Left renal cortex interstitium (tissue), 4 donors: ENCODE results near the gene SC5D. TPM values are rescaled to one million over a fixed set of nuclear protein-coding genes. Genes with fewer than 3 reads are reported as not detected.

Experiments used
- DNase-seq, 4 donors: peaks; one replicate each; pipeline ENCODE4 v3.0.0-alpha.2; 2013; ENCODE audit warnings: low read depth in 4 of 4, low spot score in 2 of 4, missing footprints in 1 of 4
- polyA plus RNA-seq, 4 donors: library from polyadenylated mRNA; unstranded; fragments of 120-200 nt; gene quantifications; one replicate each; pipeline ENCODE4 v1.2.1, GENCODE V29; 2013; ENCODE audit not compliant: insufficient read length in 4 of 4

The SC5D gene
- polyA plus RNA-seq, result 10 to 100 TPM; 56.5 to 67.3 (median 60.9) TPM

- DNase-seq, result peak; percentile 81 to 90 (median 85)
These were observed at the start of gene SC5D for GRCh38 chr11:121292495-121293287. SC5D (plus strand) TSS chr11:121292771; CDS start chr11:121303376, 10,605 bp downstream.

DNA sequence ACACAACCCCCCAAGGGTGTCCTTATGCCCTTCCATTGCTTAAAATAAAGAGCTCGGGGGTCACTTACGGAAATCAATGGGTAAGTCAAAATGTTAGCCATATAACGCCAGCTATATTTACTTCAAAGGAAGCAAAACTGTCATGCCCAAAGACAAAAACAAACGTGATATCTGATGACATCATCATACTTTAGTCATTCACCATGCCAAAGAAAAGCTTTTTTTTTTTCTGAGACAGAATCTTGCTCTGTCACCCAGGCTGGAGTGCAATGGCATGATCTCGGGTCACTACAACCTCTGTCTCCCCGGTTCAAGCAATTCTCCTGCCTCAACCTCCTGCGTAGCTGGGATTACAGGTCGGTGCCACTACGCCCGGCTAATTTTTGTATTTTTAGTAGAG lies 47.7 kb upstream of the SC5D start:
- DNase-seq, result no peak

DNA sequence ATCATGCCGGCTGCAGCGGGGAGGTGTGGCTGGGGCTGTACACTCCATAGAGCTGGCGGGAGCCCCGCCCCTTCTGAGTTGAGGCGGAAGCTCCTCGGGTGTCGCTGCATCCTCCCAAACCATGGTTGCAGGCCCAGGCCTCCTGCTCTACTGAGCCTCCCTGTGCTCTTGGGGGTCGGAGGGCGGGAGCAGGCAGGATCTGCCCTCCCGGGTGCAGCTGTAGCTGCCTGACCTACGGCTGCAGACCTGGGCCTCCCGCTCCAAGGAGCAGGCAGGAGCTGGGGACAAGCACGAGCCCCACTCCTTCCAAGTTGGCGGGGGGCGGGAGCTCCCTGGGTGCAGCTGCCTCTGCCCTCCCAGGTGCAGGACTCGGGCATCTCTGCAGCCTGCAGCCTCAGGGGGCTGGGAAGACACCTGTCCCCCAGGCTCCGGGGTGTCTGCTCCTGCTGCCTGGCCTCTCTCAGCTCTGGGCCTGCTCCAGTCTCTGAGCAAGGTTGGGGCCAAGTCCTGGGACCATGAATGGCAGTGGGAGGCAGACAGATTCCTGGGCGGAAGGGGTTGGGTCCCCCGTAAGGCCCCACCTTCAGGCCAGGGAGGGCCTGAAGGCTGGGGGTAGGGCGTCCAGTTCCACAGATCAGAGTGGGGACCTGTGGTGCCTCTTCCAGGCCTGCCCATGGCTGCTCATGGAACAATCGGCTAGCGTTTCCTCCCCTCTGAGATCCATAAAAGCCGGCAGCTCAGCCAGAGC lies 46.4 kb upstream of the SC5D start:
- no peak for DNase-seq

DNA sequence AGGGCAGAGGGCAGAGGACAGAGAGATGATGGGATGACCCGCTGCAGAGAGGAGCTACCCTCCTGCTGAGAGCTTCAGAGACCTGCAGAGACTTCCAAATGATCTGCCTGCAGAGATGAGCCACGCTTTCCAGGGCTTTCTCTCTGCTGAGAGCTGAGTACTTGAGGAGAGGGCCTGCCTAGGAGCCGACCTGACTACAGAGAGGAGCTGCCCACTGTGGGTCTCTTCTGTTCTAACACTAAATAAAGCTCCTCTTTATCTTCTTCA lies 45.9 kb upstream of the SC5D start:
- no peak for DNase-seq

GRCh38 chr11:121248496-121248895 lies 44.1 kb upstream of the SC5D start:
- DNase-seq, result no peak

DNA sequence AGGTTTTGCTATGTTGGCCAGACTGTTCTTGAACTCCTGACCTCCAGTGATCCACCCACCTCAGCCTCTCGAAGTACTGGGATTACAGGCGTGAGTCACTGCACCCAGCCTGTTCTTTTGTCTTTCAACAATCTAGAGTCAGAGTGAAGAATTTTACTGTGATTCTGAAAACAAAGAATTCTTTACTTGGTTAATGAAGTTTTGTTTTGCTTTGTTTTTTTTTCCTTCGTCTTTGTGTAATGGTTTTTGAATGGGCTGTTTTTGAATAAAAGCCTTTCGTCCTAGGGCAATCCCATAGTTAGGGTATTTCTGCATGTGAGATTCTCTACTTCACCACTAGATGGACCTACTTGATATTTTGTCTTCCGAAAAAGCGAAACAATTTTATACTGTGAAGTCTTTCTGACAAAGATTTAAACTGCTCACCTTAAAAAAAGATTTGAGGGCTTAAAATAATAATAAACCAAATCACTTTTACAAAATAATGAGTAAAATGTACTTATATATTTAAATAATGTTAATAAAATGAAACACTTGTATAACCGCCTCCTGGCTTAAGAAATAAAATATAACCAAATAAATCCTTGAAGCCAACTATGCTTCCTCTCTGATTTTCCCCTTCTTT lies 43.4 kb upstream of the SC5D start:
- DNase-seq, result no peak

GRCh38 chr11:121250843-121251242 lies 41.7 kb upstream of the SC5D start:
- no peak for DNase-seq

- no peak for DNase-seq
These were observed 38.6 kb upstream of the SC5D start for GRCh38 chr11:121253951-121254350.

DNA sequence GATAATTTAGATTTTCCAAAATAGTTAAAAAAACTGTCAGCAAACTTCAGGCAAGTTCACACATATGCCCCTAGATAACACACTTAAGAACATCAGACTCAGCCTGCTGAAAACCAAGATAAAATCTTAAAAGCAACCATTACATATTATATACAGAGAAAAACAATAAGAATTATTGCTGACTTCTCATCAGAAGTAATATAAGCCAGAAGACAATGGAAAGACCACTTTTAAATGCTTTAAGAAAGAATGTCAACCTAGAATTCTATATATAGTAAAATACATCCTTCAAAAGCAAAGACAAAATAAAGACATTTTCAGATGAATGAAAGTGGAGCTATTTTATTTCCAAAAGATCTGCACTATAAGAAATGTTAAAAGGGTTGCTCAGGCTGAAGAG lies 37.8 kb upstream of the SC5D start:
- no peak for DNase-seq

DNA sequence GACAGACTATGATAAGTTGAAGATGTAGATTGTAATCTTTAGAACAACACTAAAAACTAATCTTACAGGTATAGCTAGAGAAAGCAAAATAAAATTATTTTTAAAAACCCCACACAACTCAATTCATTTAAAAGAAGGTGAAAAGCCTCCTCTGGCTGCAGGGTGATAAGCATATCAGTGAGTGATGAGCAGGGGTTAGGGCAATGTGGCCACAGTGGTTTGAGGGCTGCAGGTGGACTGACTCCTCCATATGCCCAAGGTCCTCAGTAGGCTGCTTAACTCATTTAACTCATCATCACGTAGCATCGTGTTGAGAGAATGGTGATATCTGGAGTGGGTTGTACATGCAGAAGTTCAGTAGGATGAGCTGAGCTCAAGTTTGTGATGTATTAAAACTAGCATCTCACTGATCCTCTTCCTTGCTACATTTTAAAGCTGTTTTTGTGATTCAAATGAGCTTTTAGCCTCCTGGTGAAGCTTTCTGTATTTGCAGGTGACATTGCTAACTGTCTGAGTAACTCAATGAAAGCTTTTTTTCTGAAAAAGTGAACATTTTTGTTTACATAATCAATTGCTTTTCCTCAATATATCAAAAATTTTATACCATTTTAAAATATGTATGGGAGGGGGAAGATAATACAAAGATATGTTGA lies 37.0 kb upstream of the SC5D start:
- no peak for DNase-seq

DNA sequence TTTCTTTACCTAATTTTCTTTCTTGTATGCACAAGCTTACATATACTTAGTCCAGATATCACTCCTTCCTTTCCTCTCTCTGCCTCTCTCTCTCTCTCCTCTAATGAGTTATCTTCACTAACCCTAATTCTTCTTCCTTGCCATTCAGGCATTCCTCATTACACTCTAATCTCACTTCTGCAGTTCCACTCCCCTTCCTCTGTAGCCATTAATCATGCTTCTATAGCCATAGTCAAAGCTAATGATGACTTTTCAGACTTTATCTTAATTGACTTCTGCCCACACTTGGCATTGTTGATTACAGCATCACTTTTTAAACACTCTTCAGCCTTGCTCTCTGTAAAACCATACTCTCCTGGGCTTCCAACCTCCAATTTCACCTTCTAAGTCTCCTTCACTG lies 35.3 kb upstream of the SC5D start:
- no peak for DNase-seq

DNA sequence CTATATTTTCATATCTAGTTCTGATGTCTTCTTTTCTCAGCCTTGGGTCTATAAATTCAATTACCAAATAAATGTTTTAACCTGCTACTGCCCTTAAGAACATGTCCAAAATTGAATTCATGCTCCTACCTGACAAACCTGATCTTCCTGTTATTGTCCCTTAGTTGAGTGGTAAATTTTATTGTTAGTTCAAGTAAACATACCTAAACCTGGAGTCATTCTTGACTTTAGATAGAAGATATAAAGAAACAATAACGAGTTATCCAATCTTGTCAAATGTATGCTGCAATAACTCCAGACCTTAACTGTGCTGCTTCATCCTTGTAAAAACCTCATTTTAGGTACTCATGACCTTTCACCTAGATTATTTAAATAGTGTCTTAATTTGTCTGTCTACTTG lies 34.6 kb upstream of the SC5D start:
- no peak for DNase-seq

DNA sequence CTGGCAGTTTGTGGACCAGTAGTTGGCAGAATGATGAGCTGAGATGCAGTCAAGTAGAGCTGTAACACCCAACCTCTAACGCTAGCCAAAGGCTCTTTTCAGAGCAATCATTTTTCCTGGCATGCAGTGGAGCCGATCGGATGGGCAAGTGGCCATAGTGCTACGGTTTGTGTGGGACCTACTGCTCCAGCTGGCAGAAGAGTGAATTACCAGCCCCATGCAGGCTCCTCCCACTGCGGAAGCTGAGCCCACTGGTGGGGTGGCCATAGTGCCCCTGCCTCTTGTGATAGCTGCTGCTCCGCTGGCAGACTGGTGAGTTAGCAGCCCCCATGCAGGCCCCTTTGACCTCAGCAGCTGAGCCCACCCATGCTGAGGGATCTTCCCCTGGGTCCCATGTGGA lies 27.0 kb upstream of the SC5D start:
- DNase-seq, result no peak

DNA sequence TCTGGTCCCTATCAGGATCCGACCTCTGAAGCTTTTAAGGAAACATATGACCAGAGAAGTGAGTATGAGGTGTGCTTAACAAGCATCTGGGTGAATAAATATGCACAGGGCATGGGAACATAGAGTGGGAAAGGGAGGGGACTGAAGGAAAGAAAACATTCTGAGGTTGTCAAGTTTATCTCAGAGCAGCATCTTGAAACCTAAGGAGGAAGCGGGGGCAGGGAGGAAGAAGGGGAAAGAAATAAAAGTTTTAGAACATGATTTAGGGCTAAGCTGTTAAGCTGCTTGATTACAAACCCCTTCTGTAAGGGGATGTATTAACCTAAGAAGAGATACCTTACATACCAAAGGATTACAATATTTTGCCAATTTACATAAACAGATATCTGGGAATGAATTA lies 24.0 kb upstream of the SC5D start:
- no peak for DNase-seq

GRCh38 chr11:121270001-121270678 lies 22.4 kb upstream of the SC5D start:
- no peak for DNase-seq

GRCh38 chr11:121274332-121274991 lies 18.1 kb upstream of the SC5D start:
- no peak for DNase-seq

- no peak for DNase-seq
These were observed 10.9 kb upstream of the SC5D start for GRCh38 chr11:121281698-121282097.

GRCh38 chr11:121282386-121282785 lies 10.2 kb upstream of the SC5D start:
- DNase-seq, result no peak

GRCh38 chr11:121282886-121283502 lies 9.6 kb upstream of the SC5D start:
- no peak for DNase-seq

GRCh38 chr11:121291319-121291718 lies 1.3 kb upstream of the SC5D start:
- no peak for DNase-seq
